ENCODE data around the gene PAK2. TPM values are rescaled to one million over a fixed set of nuclear protein-coding genes. Genes with fewer than 3 reads are reported as not detected.
"Not testable (repeated sequence)": the region's sequence is repeated elsewhere in the genome, so short reads cannot be mapped to it uniquely, and the experiment has no call there.

The PAK2 gene
- polyA plus RNA-seq, 3 donors: 63.0 to 79.8 (median 71.7) TPM

GRCh38 chr3:196774848-196775422 is 35.3 kb downstream of the PAK2 start:
- no peak for DNase-seq

- no peak for DNase-seq
Observed at GRCh38 chr3:196775938-196776337, 36.3 kb downstream of the PAK2 start.

- peak; percentile 66 for DNase-seq
Observed at GRCh38 chr3:196777836-196778235, 38.2 kb downstream of the PAK2 start.

DNA sequence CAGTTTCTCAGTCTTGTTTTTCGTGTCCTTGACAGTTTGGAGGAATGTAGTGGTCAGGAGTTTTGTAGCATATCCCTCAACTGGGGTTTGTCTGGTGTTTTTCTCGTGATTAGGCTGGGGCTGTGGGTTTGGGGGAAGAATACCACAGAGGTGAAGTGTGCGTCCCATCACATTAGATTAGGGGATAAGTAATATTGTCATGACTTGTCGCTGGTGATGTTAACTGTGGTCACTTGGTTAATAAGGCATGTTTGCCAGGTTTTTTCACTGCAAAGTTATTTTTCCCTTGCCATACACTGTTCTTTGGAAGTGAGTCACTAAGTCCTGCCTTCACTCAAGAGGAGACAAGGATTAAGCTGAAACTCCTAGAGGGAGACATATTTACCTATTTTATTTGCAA is 39.1 kb downstream of the PAK2 start:
- no peak for DNase-seq

GRCh38 chr3:196782511-196782910 is 42.9 kb downstream of the PAK2 start:
- DNase-seq: no peak

DNA sequence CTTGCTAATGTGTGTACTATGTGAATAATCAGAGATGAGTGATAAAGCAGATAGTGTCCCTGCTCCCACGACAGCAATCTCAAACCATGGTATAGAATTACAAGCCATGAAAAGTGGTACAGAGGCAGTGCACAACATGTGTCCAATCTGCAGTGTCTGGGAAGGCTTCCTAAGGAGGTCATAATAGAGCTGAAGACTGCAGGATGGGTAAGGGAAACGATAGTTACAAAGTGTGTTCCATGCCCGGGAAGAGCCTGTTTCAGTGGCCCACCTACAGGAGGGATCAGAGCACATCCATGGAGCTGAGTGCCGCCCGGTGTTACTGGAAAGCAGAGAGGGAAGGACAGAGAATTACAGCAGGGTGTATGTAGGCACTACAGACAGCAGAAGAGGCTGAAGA is 48.9 kb downstream of the PAK2 start:
- DNase-seq: no peak

DNA sequence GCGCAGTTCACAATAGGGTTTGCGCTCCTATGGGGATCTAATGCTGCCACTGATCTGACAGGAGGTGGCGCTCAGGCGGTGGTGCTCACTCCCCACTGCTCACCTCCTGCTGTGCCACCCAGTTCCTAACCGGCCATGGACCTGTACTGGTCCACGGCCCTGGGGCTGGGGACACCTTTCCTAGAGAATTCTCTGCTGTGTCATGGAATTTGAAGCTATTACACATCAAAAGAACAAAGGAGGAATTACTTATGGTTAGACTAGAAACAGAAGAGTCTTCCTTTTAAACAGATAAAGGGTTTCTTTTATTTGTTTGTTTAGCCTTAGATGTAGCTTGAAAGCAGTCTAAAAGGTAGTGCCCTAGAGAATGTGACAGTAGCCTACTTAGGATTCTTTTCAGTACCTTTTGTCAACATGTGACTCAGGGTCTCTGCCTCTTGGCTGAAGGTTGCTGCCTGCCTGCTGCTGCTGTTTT is 50.3 kb downstream of the PAK2 start:
- no peak for DNase-seq

GRCh38 chr3:196790636-196791035 is 51.0 kb downstream of the PAK2 start:
- no peak for DNase-seq

DNA sequence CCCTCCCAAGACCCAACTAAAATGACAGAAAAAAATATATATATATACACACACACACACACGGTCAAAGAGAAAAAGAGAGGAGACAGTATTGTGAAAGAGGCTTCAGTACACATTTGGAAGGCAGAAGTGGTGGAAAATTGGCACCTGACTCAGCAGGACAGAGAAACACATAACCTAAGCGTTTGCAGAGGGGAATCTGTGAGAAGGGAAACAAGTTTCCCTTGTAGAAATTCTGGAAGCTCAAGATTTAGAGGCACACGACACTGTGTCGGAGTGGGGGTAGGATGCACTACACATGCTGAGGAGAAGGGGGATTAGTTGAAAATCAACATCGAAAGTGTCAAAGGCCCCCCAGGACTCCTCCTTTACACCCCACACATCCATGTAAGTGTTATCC is 53.1 kb downstream of the PAK2 start:
- DNase-seq: no peak

DNA sequence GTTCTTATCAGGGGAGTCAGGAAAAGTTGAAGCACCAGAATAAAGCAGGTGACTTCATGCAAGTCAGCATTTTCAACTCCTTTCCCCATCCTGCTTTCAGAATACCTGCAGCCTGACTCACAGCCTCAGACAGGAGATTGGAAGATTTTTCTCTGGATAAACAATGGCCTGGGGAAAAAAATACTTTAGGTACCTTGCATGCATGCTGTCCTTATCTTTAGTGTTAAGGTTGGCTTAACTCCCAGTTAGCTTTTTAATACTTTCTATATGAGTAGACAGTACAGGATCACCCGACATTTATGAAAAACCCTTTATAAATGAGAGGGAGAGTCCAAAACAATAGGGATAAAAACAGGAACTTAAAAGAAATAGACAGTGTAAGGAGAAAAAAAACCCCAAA is 53.6 kb downstream of the PAK2 start:
- DNase-seq: peak; percentile 48

GRCh38 chr3:196794467-196794866 is 54.8 kb downstream of the PAK2 start:
- no peak for DNase-seq

DNA sequence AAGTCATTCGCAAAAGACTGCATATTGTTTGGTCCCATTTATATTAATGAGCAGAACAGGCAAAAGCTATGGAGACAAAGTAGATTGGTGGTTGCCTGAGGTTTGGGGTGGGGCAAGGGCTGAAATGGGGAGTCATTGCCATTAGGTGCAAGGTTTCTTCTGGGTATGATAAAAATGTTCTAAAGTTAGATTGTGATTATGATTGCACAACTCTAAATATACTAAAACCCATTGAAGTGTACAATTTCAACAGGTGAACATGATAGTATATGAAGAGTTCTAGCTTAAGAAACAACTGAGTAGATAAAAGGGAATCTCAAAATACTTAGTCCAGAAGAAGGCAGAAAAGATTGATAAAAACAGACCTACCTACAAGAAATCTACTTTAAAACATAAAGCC is 56.7 kb downstream of the PAK2 start:
- DNase-seq: no peak

DNA sequence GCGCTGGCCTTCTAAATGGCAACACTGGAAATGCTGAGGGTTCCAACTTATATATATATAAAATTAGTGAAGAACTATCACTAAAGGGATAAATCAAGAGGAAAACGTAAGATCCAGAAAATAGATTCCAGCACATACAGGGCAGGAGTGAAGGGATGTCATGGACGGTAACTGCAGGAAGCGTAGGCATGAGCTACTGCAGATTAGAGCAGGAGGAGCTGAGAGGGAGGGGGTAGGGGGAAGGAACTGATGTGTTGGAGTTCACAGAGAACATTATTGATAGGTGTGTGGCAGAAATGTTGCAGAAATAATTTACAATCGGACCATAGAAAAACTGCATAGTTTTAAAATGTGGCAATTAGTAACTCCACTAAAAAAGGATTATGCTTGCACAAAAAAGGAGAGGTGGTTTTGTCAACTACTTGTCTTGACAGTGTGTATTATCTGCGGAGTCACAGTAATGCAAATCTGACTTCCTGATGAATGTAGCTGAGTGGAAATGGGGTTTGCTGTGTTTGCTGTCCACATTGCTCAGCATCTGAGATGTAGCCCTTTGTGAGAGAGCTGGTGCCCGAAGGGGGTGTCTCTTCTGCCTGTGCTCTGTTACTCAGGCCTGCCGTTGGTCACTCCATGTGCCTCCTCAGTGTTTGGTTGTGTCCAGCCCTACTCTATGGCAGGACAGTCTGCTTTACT is 61.2 kb downstream of the PAK2 start:
- DNase-seq: no peak

- no peak for DNase-seq
Observed at GRCh38 chr3:196803891-196804468, 64.3 kb downstream of the PAK2 start.

DNA sequence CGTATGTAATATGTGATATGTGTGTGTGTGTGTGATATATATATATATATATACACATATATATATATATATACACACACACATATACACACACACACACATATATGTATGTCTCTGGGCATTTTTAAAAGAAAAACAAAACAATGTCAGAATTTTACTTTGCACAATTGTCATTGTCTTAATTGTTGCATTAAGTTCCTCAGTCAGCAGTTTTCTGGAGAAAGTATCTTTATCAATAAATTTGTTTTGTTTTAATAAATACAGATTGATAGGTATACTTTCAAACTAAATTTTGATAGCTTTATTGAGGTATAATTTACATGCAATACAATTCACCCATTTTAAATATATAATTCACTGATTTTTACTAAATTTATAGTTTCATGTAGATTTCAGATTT is 65.1 kb downstream of the PAK2 start:
- DNase-seq: no peak

DNA sequence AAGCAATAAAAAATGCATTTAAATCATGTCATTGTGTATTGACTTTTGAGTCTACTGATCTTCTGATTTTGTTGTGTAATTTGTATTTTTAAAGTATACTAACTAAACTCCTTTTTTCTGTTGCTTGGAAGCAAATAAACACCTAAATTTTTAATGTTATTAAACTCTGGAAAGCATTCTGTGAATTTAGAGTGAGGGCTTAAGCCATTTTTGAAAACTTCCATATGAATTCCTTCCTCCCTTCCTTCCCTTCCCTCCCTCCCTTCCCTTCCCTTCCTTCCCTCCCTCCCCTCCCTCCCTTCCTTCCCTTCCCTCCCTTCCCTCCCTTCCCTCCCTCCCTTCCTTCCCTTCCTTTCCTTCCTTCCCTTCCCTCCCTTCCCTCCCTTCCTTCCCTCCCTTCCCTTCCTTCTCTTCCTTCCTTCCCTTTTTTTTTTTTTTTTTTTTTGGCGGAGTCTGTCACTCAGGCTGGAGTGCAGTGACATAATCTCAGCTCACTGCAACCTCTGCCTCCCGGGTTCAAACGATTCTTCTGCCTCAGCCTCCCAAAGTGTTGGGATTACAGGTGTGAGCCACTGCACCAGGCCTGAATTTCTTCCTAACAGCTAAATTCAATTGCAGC is 71.4 kb downstream of the PAK2 start:
- DNase-seq: no peak

- no peak for DNase-seq
Observed at GRCh38 chr3:196812853-196813252, 73.2 kb downstream of the PAK2 start.

GRCh38 chr3:196813903-196814302 is 74.2 kb downstream of the PAK2 start:
- DNase-seq: no peak

DNA sequence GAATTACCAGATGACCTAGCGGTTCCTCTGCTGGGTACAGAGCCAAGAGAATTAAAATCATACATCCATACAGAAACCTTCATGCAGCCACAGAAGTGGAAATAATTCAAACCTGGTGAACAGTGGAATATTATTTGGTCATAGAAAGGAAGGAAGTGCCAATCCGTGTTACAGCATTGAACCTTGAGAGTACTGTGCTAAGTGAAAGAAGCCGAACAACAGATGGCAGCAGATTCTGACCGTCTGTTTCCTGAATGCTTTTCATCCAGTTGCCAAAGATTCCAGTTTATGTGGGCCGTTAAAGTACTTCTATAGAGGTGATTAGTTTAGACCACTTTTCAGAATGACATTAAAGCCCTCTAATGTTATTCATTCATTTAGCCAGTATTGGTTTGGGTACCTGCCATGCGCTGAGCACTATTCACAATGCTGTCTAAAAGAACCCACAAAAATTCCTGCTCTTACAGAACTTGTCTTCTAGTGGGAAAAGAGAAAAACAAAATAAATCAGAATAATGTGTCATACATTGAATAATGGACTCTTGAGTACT is 82.2 kb downstream of the PAK2 start:
- DNase-seq: no peak

GRCh38 chr3:196829651-196830050 is 90.0 kb downstream of the PAK2 start:
- not testable (repeated sequence) for DNase-seq

DNA sequence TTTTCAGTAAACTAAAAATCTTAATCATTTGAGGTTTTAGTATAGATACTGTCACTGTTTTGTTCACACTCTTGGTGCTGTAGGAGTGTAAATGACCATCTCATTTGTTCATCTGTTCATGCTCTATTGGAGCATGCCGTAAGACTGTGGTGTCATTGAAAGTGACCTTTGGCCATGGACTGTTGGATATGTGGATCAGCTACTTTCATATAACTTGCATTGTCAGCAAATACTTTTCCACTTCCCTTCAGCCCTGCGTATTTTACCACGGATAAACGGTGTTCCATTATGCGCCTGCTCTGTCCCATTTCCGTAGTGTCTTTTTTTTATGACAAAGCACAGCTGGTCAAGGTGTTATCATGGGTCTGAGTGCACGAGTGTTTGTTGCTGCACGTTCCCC is 95.4 kb downstream of the PAK2 start:
- DNase-seq: peak; percentile 40

GRCh38 chr3:196836626-196837025 is 97.0 kb downstream of the PAK2 start:
- not testable (repeated sequence) for DNase-seq

Measured in renal pelvis (tissue), 4 donors.